GM12864 (cell line): ENCODE measurements around the gene LAPTM5.

Experiments used
- DNase-seq: peaks from one replicate; pipeline ENCODE4 v3.0.0-alpha.2; 2011; ENCODE audit warnings: low read depth
- H3K4me3 ChIP-seq: 2 replicates; pipeline ENCODE4 v1.5.1; 2011; ENCODE audit warnings: mild to moderate bottlenecking, low read depth, low read length, control low read depth
- CTCF ChIP-seq: IDR thresholded peaks from 2 replicates; pipeline ENCODE4 v1.5.1; 2011; ENCODE audit warnings: low read depth, mild to moderate bottlenecking, moderate library complexity, low read length, control low read depth, inconsistent platforms; ENCODE audit errors: missing control alignments

Gene LAPTM5

GRCh38 chr1:30730346-30731108 lies 27.0 kb downstream of the LAPTM5 start:
- no peak for TF ChIP-seq CTCF
- no peak overlapping the region for H3K4me3 ChIP-seq
- DNase-seq, result no peak

- TF ChIP-seq CTCF, result no peak
- no peak overlapping the region for H3K4me3 ChIP-seq
- no peak for DNase-seq
Measured at GRCh38 chr1:30729901-30730300, 27.7 kb downstream of the LAPTM5 start.

- no peak for TF ChIP-seq CTCF
- no peak for DNase-seq
- H3K4me3 ChIP-seq, result no peak overlapping the region
Measured at GRCh38 chr1:30728832-30729638, 28.5 kb downstream of the LAPTM5 start.

GRCh38 chr1:30728340-30728739 lies 29.2 kb downstream of the LAPTM5 start:
- TF ChIP-seq CTCF, result no peak
- H3K4me3 ChIP-seq, result no peak overlapping the region
- DNase-seq, result no peak

- no peak for DNase-seq
- TF ChIP-seq CTCF, result no peak
- H3K4me3 ChIP-seq, result no peak overlapping the region
Measured at GRCh38 chr1:30727824-30728223, 29.8 kb downstream of the LAPTM5 start.

- H3K4me3 ChIP-seq, result no peak overlapping the region
- TF ChIP-seq CTCF, result no peak
- no peak for DNase-seq
Measured at GRCh38 chr1:30726773-30727684, 30.5 kb downstream of the LAPTM5 start.
